HepG2 (cell line): ENCODE results near the gene TBCEL. TPM values are rescaled to one million over a fixed set of nuclear protein-coding genes. Genes with fewer than 3 reads are reported as not detected.
A peak's percentile ranks its signal among the peaks of the same experiment; 100 is the strongest.

Experiments used
- ATAC-seq: fragments of 200-7000 bp; cut with Tn5 transposase; 3 replicates; pipeline ENCODE4 v1.9.1; 2020; ENCODE audit warnings: mild to moderate bottlenecking, moderate library complexity
- BruUV-seq: library from RNA; stranded (reverse); fragments of 400-500 nt; replicated peaks from 2 replicates; lab custom pipeline; 2021; lab: Mats Ljungman, UMichigan
- CTCF ChIA-PET: fragments of 300-600 bp; formaldehyde crosslinking; extraction: SDS; loops from one replicate; lab custom pipeline; 2021; ENCODE audit warnings: low total read pairs, inconsistent platforms, low intra/inter-chr PET ratio; lab: Yijun Ruan, JAX
- POLR2A ChIA-PET: fragments of 350-600 bp; sonication (Branson Sonifier 250); formaldehyde crosslinking; loops from one replicate; lab custom pipeline; 2020; ENCODE audit warnings: antibody characterized with exemption, inconsistent platforms; lab: Yijun Ruan, JAX
- DNase-seq: peaks from one replicate; pipeline ENCODE4 v3.0.0-alpha.2; 2015; ENCODE audit warnings: low spot score
- FAIRE-seq: peaks from 3 replicates; lab custom pipeline; 2011; peaks lifted over from hg19 to GRCh38; lab: Jason Lieb, UNC
- H2AFZ ChIP-seq: one replicate; pipeline ENCODE4 v1.6.1; 2011; ENCODE audit warnings: low read length, inconsistent platforms
- H3K27ac ChIP-seq: fragments of 300-600 bp; 3 replicates; pipeline ENCODE4 v1.8.0; 2011; ENCODE audit warnings: mixed run types, mild to moderate bottlenecking, mixed read lengths, low read length, inconsistent platforms; ENCODE audit not compliant: insufficient read depth; ENCODE audit errors: extremely low read length
- H3K27me3 ChIP-seq, 2 experiments: fragments of 200-600 bp in 1 of 2; 2 replicates in 1 of 2; 3 replicates in 1 of 2; pipeline versions ENCODE4 v1.6.0 to v1.8.0; 2011; ENCODE audit warnings: low read length in 2 of 2, mild to moderate bottlenecking in 2 of 2, moderate library complexity in 2 of 2, inconsistent platforms in 1 of 2; ENCODE audit not compliant: insufficient read depth in 2 of 2, control insufficient read depth in 1 of 2
- H3K36me3 ChIP-seq, 2 experiments: fragments of 200-600 bp in 1 of 2; replicated peaks in 1 of 2; 2 replicates in 1 of 2; 3 replicates in 1 of 2; pipeline versions ENCODE4 v1.5.1 to v1.8.0; 2011; ENCODE audit warnings: low read length in 2 of 2, inconsistent platforms in 1 of 2; ENCODE audit not compliant: insufficient read depth in 2 of 2, control insufficient read depth in 1 of 2
- H3K4me1 ChIP-seq: 2 replicates; pipeline ENCODE4 v1.5.1; 2012; ENCODE audit warnings: low read length, inconsistent platforms; ENCODE audit not compliant: insufficient read depth
- H3K4me2 ChIP-seq: 2 replicates; pipeline ENCODE4 v1.6.0; 2011; ENCODE audit warnings: low read depth, low read length, inconsistent platforms
- H3K4me3 ChIP-seq, 3 experiments: fragments of 200-600 bp in 1 of 3; sonication (generic), shearing (Covaris generic) in 1 of 3; replicated peaks in 1 of 3; 2 replicates each; pipeline ENCODE4 v1.5.1; 2011 to 2016; ENCODE audit warnings: low read length in 3 of 3, inconsistent platforms in 2 of 3, low read depth in 2 of 3, mild to moderate bottlenecking in 2 of 3, control low read depth in 1 of 3, mixed read lengths in 1 of 3; ENCODE audit not compliant: insufficient read depth in 1 of 3
- H3K79me2 ChIP-seq: one replicate; pipeline ENCODE4 v1.6.1; 2011; ENCODE audit warnings: low read length, inconsistent platforms; ENCODE audit not compliant: insufficient read depth
- H3K9ac ChIP-seq: 2 replicates; pipeline ENCODE4 v1.6.0; 2011; ENCODE audit warnings: mild to moderate bottlenecking, low read depth, low read length, inconsistent platforms; ENCODE audit not compliant: insufficient read depth
- H3K9me3 ChIP-seq: 2 replicates; pipeline ENCODE4 v1.5.1; 2012; ENCODE audit warnings: mild to moderate bottlenecking, low read length
- H4K20me1 ChIP-seq: 2 replicates; pipeline ENCODE4 v1.6.0; 2011; ENCODE audit warnings: inconsistent platforms, mild to moderate bottlenecking, low read length, moderate library complexity; ENCODE audit not compliant: insufficient read depth
- ARID3A ChIP-seq: IDR thresholded peaks from 2 replicates; pipeline ENCODE4 v1.6.1; 2012; ENCODE audit warnings: low read depth, low read length, improper control_type of control experiment
- CAMTA2 ChIP-seq: sonication (generic); formaldehyde crosslinking; IDR thresholded peaks from 2 replicates; pipeline ENCODE4 v1.4.0; 2020; ENCODE audit warnings: mild to moderate bottlenecking, missing genetic modification reagents, borderline replicate concordance
- CEBPB ChIP-seq: IDR thresholded peaks from 2 replicates; pipeline ENCODE4 v1.6.1; 2011; ENCODE audit warnings: low read depth, low read length, improper control_type of control experiment, borderline replicate concordance
- CEBPG ChIP-seq: IDR thresholded peaks from 2 replicates; pipeline ENCODE4 v1.6.1; 2016
- EHMT2 ChIP-seq: fragments of 200-600 bp; sonication (generic); IDR thresholded peaks from 2 replicates; pipeline ENCODE4 v1.7.0; 2017; ENCODE audit warnings: antibody characterized with exemption, low read depth, low read length, borderline replicate concordance
- GTF2F1 ChIP-seq: fragments of 150-350 bp; IDR thresholded peaks from 2 replicates; pipeline ENCODE4 v1.6.1; 2014; ENCODE audit warnings: low read length
- HNF4A ChIP-seq: sonication (generic); formaldehyde crosslinking; IDR thresholded peaks from 2 replicates; pipeline ENCODE4 v1.4.0; 2020; ENCODE audit warnings: missing genetic modification reagents
- NFRKB ChIP-seq: fragments of 450-650 bp; IDR thresholded peaks from 2 replicates; pipeline ENCODE4 v1.6.1; 2017
- NR1H2 ChIP-seq: sonication (generic); formaldehyde crosslinking; IDR thresholded peaks from 2 replicates; pipeline ENCODE4 v1.8.1; 2022; ENCODE audit warnings: low read depth, missing genetic modification reagents, borderline replicate concordance
- SP5 ChIP-seq: IDR thresholded peaks from 2 replicates; pipeline ENCODE4 v1.6.1; 2016; ENCODE audit warnings: low read depth, borderline replicate concordance
- ZBTB26 ChIP-seq: IDR thresholded peaks from 2 replicates; pipeline ENCODE4 v1.6.1; 2016; ENCODE audit warnings: missing compliant biosample characterization, missing genetic modification reagents, borderline replicate concordance
- WGBS: methylation state at CpG from one replicate; pipeline ENCODE4 v1.1.6; 2017; ENCODE audit warnings: low lambda C conversion rate; 5-methylcytosine and 5-hydroxymethylcytosine counted together
- in situ Hi-C: cut with HindIII; loops from 2 replicates; pipeline ENCODE4 v1.10.0; 2017; ENCODE audit warnings: low pct_unique_long_range_greater_than_20kb; ENCODE audit not compliant: extremely low pct_ligation_motif_present
- intact Hi-C: fragments of 100-400 bp; cut with micrococcal nuclease; formaldehyde crosslinking; loops from one replicate; pipeline ENCODE4 v1.10.0; 2022; ENCODE audit not compliant: unreplicated experiment
- polyA plus RNA-seq, 8 experiments: library from polyadenylated mRNA; depleted of rRNA in 3 of 8; stranded (reverse) in 7 of 8; unstranded in 1 of 8; fragments of >200 nt; fragmentation: Illumina TruSeq in 4 of 8; extraction: Trizol in 4 of 8; gene quantifications; 2 replicates each; pipeline versions ENCODE4 v1.2.1 to v1.2.3, GENCODE V29; 2011 to 2016; ENCODE audit warnings: low read depth in 4 of 8, missing spikeins in 1 of 8, mixed read lengths in 1 of 8; ENCODE audit not compliant: insufficient read depth in 1 of 8
- total RNA-seq, 5 experiments: library from RNA; depleted of rRNA; stranded (reverse); fragments of >200 nt; fragmentation: Illumina TruSeq; extraction: Trizol; gene quantifications; 2 replicates each; pipeline ENCODE4 v1.2.3, GENCODE V29; 2016; ENCODE audit warnings: low read depth in 1 of 5

TBCEL gene
- total and polyA plus RNA-seq, 2 of the 13 experiments (the other 11 are each of a cell fraction or from before 2014, with no cell fraction given) = 6.1 to 12.5 TPM

- DNase-seq (peak; percentile 25), FAIRE-seq (no peak)
- Histone ChIP-seq H3K36me3 (0 out of 5 replicates have a peak, but pooled peaks cover 0 to 8% of the 10 kb centered on the region in 2 experiments), H3K27ac (no peak overlapping the region), H3K4me3 (no peak overlapping the region), H3K79me2 (no peaks in the 10 kb centered on the region), H4K20me1 (no peaks in the 10 kb centered on the region), H2AFZ (no peak overlapping the region), H3K4me2 (no peak overlapping the region)
- 52% methylated on average over 3 of the region's 3 CpGs for WGBS
- BruUV-seq = no TSS peak
- in situ Hi-C loops = no loop called here
- TF ChIP-seq EHMT2 (peak; percentile 50; the same call in 1 of the 2 replicates), HNF4A (CRISPR knock-in tag) (peak; percentile 52), CEBPB (peak; percentile 80), CEBPG (CRISPR knock-in tag) (peak; percentile 61), NFRKB (no peak), GTF2F1 (no peak), ARID3A (0 out of 2 replicates have a peak, but pooled peaks have one; percentile 16), NR1H2 (CRISPR knock-in tag) (no peak), ZBTB26 (peak; percentile 55; the same call in 1 of the 2 replicates), SP5 (CRISPR knock-in tag) (no peak), CAMTA2 (CRISPR knock-in tag) (no peak)
- TF ChIP-seq, all 625 proteins: peak for 6
- H3K27me3 ChIP-seq = no peaks in the 10 kb centered on the region
- ChIA-PET POLR2A (no interaction called here), CTCF (no interaction called here)
- ATAC-seq = peak; percentile 47; the same call in 1 of the 3 replicates
- H3K4me1 ChIP-seq = peaks cover 7% of the 10 kb centered on the region
- no peaks in the 10 kb centered on the region for H3K9me3 ChIP-seq
- H3K9ac ChIP-seq = no peak overlapping the region
- intact Hi-C loops = loop anchor here (5.0 kb wide), 1 partner anchor 689 kb away; no protein-coding TSS in a partner anchor
These were observed 67.7 kb downstream of the TBCEL start for GRCh38 chr11:121091492-121092152.
